MM.1S (cell line): Measurements from ENCODE around the gene GAK.

Source experiments
- CTCF ChIP-seq: fragments of 300-600 bp; sonication (generic); IDR thresholded peaks from 2 replicates; pipeline ENCODE4 v1.5.1; 2016; ENCODE audit warnings: antibody characterized with exemption, low read length, mixed read lengths
- EZH2 ChIP-seq: fragments of 300-600 bp; sonication (generic); optimal IDR thresholded peaks from 2 replicates; pipeline ENCODE3; 2017; ENCODE audit warnings: low read depth, mild to moderate bottlenecking, antibody characterized with exemption, low read length, mixed read lengths
- EZH2phosphoT487 ChIP-seq: fragments of 300-600 bp; sonication (generic); IDR thresholded peaks from 2 replicates; pipeline ENCODE4 v1.6.1; 2018; ENCODE audit warnings: antibody characterized with exemption, low read length

GRCh38 chr4:803884-804283 is 128.2 kb downstream of the GAK start:
- TF ChIP-seq CTCF (no peak), EZH2phosphoT487 (no peak), EZH2 (no peak)
